MM.1S (cell line): ENCODE results near the gene LBX2.

Experiments
- DNase-seq: peaks from one replicate; pipeline ENCODE4 v3.0.0-alpha.2; 2015
- H2AFZ ChIP-seq: fragments of 300-600 bp; sonication (generic); 2 replicates; pipeline ENCODE4 v1.6.0; 2016; ENCODE audit warnings: antibody characterized with exemption, low read length
- H3F3A ChIP-seq: fragments of 300-600 bp; sonication (generic); 2 replicates; pipeline ENCODE4 v1.6.1; 2016; ENCODE audit warnings: mild to moderate bottlenecking, antibody characterized with exemption, low read length, moderate library complexity, mixed read lengths; ENCODE audit not compliant: insufficient read depth
- H3K27ac ChIP-seq: fragments of 300-600 bp; sonication (generic); 2 replicates; pipeline ENCODE4 v1.5.1; 2016; ENCODE audit warnings: mild to moderate bottlenecking, low read length
- H3K27me3 ChIP-seq: fragments of 300-600 bp; sonication (generic); replicated peaks from 2 replicates; pipeline ENCODE4 v1.6.0; 2016; ENCODE audit warnings: low read length; ENCODE audit not compliant: insufficient read depth
- H3K36me3 ChIP-seq: fragments of 300-600 bp; sonication (generic); replicated peaks from 2 replicates; pipeline ENCODE4 v1.6.1; 2016; ENCODE audit warnings: mild to moderate bottlenecking, low read length, mixed read lengths; ENCODE audit not compliant: insufficient read depth
- H3K4me1 ChIP-seq: fragments of 300-600 bp; sonication (generic); 2 replicates; pipeline ENCODE4 v1.6.1; 2016; ENCODE audit warnings: low read length, mixed read lengths
- H3K4me2 ChIP-seq: fragments of 300-600 bp; sonication (generic); 2 replicates; pipeline ENCODE4 v1.6.0; 2016; ENCODE audit warnings: low read depth, low read length
- H3K4me3 ChIP-seq: fragments of 300-600 bp; sonication (generic); 2 replicates; pipeline ENCODE4 v1.5.1; 2016; ENCODE audit warnings: low read length, mixed read lengths
- H3K79me2 ChIP-seq: fragments of 300-600 bp; sonication (generic); 2 replicates; pipeline ENCODE4 v1.6.1; 2016; ENCODE audit warnings: mixed run types, low read length, mixed read lengths
- H3K9ac ChIP-seq: fragments of 300-600 bp; sonication (generic); 2 replicates; pipeline ENCODE4 v1.6.1; 2016; ENCODE audit warnings: low read length, mixed read lengths
- H3K9me2 ChIP-seq: fragments of 300-600 bp; sonication (generic); replicated peaks from 2 replicates; pipeline ENCODE4 v1.6.1; 2016; ENCODE audit warnings: mild to moderate bottlenecking, low read length, mixed read lengths; ENCODE audit not compliant: insufficient read depth
- H3K9me3 ChIP-seq: fragments of 300-600 bp; sonication (generic); replicated peaks from 2 replicates; pipeline ENCODE4 v1.6.1; 2016; ENCODE audit warnings: mild to moderate bottlenecking, low read length, mixed read lengths; ENCODE audit not compliant: insufficient read depth
- H4K20me1 ChIP-seq: fragments of 300-600 bp; sonication (generic); 2 replicates; pipeline ENCODE4 v1.6.1; 2016; ENCODE audit warnings: mild to moderate bottlenecking, low read length, moderate library complexity, mixed read lengths; ENCODE audit not compliant: insufficient read depth
- EZH2 ChIP-seq: fragments of 300-600 bp; sonication (generic); optimal IDR thresholded peaks from 2 replicates; pipeline ENCODE3; 2017; ENCODE audit warnings: low read depth, mild to moderate bottlenecking, antibody characterized with exemption, low read length, mixed read lengths
- EZH2phosphoT487 ChIP-seq: fragments of 300-600 bp; sonication (generic); IDR thresholded peaks from 2 replicates; pipeline ENCODE4 v1.6.1; 2018; ENCODE audit warnings: antibody characterized with exemption, low read length
- TF ChIP-seq, protein P1 (sequence below): fragments of 300-600 bp; sonication (generic); IDR thresholded peaks from 2 replicates; pipeline ENCODE4 v1.5.1; 2016; ENCODE audit warnings: antibody characterized with exemption, low read length, mixed read lengths

The LBX2 gene

GRCh38 chr2:74502720-74503505 lies 3.5 kb upstream of the LBX2 start:
- Histone ChIP-seq H3K4me3 (peak overlapping the region; percentile 64), H3K9me2 (no peaks in the 10 kb centered on the region), H2AFZ (peak overlapping the region; percentile 96), H3K27me3 (peaks cover 22% of the 10 kb centered on the region), H4K20me1 (no peaks in the 10 kb centered on the region), H3K36me3 (no peaks in the 10 kb centered on the region), H3K9ac (peak overlapping the region; percentile 44; the same call in 1 of the 2 replicates), H3K27ac (no peak overlapping the region), H3K79me2 (peaks cover 13% of the 10 kb centered on the region), H3K9me3 (no peaks in the 10 kb centered on the region), H3K4me2 (peak overlapping the region; percentile 90), H3K4me1 (peaks cover 9% of the 10 kb centered on the region), H3F3A (0 out of 2 replicates have a peak, but pooled peaks cover 14% of the 10 kb centered on the region)
- TF ChIP-seq EZH2: no peak
- TF ChIP-seq, protein P1, sequence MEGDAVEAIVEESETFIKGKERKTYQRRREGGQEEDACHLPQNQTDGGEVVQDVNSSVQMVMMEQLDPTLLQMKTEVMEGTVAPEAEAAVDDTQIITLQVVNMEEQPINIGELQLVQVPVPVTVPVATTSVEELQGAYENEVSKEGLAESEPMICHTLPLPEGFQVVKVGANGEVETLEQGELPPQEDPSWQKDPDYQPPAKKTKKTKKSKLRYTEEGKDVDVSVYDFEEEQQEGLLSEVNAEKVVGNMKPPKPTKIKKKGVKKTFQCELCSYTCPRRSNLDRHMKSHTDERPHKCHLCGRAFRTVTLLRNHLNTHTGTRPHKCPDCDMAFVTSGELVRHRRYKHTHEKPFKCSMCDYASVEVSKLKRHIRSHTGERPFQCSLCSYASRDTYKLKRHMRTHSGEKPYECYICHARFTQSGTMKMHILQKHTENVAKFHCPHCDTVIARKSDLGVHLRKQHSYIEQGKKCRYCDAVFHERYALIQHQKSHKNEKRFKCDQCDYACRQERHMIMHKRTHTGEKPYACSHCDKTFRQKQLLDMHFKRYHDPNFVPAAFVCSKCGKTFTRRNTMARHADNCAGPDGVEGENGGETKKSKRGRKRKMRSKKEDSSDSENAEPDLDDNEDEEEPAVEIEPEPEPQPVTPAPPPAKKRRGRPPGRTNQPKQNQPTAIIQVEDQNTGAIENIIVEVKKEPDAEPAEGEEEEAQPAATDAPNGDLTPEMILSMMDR: peak; percentile 44
- peak; percentile 58 for DNase-seq

- Histone ChIP-seq H3K79me2 (peaks cover 13% of the 10 kb centered on the region), H4K20me1 (no peaks in the 10 kb centered on the region), H3K9me3 (no peaks in the 10 kb centered on the region), H3K4me1 (peaks cover 9% of the 10 kb centered on the region), H3K4me3 (peak overlapping the region; percentile 64), H3K9me2 (no peaks in the 10 kb centered on the region), H3K27ac (no peak overlapping the region), H3F3A (0 out of 2 replicates have a peak, but pooled peaks cover 14% of the 10 kb centered on the region), H3K4me2 (peak overlapping the region; percentile 90), H2AFZ (peak overlapping the region; percentile 96), H3K36me3 (no peaks in the 10 kb centered on the region), H3K27me3 (peaks cover 25% of the 10 kb centered on the region), H3K9ac (peak overlapping the region; percentile 44; the same call in 1 of the 2 replicates)
- DNase-seq: no peak
- TF ChIP-seq EZH2phosphoT487 (no peak), EZH2 (no peak)
Measured at GRCh38 chr2:74502147-74502719, 2.8 kb upstream of the LBX2 start.

DNA sequence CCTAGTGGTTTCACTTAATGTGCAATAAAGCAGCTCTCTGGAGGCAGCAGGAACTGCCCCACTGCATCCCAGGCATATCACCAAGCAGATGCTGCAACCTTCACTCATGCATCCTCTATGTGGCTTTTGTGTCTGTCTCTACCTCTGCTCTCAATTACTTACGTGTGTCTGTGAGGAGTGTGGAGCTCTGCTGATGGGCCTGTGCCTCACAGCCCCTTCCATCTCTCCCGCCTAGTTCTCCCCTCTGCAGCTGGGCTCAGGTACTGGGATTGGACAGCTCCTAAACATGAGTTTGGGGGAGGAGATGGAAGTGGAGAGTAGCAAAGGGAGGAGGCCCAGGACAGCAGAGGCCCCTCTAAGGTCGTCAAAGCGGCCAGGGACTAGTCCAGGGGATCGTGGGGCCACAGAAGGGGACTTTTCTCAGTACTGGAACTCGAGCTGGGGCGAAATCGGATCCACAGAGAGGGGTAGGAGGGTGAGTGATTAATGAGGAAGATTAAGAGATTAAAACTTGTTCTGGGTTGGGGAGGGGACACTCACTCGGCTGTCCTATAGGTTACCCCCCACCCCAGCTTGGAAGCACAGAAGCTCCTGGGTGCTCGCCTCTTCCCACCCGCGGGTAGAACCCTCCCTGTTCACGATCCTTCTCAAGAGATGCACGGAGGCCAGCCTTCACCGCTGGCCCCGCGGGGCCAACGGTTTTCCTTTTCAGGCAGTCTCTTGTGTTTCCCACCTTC lies 2.1 kb upstream of the LBX2 start:
- Histone ChIP-seq H3F3A (0 out of 2 replicates have a peak, but pooled peaks cover 14% of the 10 kb centered on the region), H3K9me3 (no peaks in the 10 kb centered on the region), H3K4me2 (no peak overlapping the region), H2AFZ (no peak overlapping the region), H3K27me3 (peaks cover 25% of the 10 kb centered on the region), H3K9me2 (no peaks in the 10 kb centered on the region), H3K4me1 (peaks cover 7% of the 10 kb centered on the region), H4K20me1 (no peaks in the 10 kb centered on the region), H3K27ac (no peak overlapping the region), H3K9ac (no peak overlapping the region), H3K4me3 (no peak overlapping the region), H3K36me3 (no peaks in the 10 kb centered on the region), H3K79me2 (peaks cover 6% of the 10 kb centered on the region)
- DNase-seq: no peak
- no peak for TF ChIP-seq EZH2
- TF ChIP-seq EZH2phosphoT487: no peak
- TF ChIP-seq, protein P1: no peak
